GM12891 (cell line): ENCODE data around the gene SPATA4.
"Not testable (repeated sequence)": the region's sequence is repeated elsewhere in the genome, so short reads cannot be mapped to it uniquely, and the experiment has no call there.

Experiments used
- POLR2A ChIP-seq: IDR thresholded peaks from 2 replicates; pipeline ENCODE4 v1.6.1; 2011; ENCODE audit warnings: low read depth, low read length, control low read depth
- TAF1 ChIP-seq: IDR thresholded peaks from 2 replicates; pipeline ENCODE4 v1.6.1; 2011; ENCODE audit warnings: low read depth, low read length, control low read depth

DNA sequence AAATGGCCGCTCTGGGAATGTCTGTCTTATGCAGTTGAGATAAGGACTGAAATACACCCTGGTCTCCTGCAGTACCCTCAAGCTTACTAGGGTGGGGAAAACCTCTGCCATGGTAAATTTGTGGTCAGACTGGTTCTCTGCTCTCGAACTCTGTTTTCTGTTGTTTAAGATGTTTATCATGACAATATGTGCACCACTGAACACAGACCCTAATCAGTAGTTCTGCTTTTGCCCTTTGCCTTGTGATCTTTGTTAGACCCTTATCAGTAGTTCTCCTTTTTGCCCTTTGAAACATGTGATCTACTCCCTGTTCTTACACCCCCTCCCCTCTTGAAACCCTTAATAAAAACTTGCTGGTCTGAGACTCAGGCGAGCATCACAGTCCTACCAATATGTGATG is 17.0 kb upstream of the SPATA4 start:
- TF ChIP-seq TAF1, POLR2A: not testable (repeated sequence)
